NCI-H748 (cell line): Measurements from ENCODE around the gene MAP3K15.

Experiments used
- DNase-seq: peaks from one replicate; lab custom pipeline; 2025; ENCODE audit not compliant: unreplicated experiment; lab: John Stamatoyannopoulos, UW

The MAP3K15 gene, protein sequence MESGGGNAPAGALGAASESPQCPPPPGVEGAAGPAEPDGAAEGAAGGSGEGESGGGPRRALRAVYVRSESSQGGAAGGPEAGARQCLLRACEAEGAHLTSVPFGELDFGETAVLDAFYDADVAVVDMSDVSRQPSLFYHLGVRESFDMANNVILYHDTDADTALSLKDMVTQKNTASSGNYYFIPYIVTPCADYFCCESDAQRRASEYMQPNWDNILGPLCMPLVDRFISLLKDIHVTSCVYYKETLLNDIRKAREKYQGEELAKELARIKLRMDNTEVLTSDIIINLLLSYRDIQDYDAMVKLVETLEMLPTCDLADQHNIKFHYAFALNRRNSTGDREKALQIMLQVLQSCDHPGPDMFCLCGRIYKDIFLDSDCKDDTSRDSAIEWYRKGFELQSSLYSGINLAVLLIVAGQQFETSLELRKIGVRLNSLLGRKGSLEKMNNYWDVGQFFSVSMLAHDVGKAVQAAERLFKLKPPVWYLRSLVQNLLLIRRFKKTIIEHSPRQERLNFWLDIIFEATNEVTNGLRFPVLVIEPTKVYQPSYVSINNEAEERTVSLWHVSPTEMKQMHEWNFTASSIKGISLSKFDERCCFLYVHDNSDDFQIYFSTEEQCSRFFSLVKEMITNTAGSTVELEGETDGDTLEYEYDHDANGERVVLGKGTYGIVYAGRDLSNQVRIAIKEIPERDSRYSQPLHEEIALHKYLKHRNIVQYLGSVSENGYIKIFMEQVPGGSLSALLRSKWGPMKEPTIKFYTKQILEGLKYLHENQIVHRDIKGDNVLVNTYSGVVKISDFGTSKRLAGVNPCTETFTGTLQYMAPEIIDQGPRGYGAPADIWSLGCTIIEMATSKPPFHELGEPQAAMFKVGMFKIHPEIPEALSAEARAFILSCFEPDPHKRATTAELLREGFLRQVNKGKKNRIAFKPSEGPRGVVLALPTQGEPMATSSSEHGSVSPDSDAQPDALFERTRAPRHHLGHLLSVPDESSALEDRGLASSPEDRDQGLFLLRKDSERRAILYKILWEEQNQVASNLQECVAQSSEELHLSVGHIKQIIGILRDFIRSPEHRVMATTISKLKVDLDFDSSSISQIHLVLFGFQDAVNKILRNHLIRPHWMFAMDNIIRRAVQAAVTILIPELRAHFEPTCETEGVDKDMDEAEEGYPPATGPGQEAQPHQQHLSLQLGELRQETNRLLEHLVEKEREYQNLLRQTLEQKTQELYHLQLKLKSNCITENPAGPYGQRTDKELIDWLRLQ (N-terminal part only)

DNA sequence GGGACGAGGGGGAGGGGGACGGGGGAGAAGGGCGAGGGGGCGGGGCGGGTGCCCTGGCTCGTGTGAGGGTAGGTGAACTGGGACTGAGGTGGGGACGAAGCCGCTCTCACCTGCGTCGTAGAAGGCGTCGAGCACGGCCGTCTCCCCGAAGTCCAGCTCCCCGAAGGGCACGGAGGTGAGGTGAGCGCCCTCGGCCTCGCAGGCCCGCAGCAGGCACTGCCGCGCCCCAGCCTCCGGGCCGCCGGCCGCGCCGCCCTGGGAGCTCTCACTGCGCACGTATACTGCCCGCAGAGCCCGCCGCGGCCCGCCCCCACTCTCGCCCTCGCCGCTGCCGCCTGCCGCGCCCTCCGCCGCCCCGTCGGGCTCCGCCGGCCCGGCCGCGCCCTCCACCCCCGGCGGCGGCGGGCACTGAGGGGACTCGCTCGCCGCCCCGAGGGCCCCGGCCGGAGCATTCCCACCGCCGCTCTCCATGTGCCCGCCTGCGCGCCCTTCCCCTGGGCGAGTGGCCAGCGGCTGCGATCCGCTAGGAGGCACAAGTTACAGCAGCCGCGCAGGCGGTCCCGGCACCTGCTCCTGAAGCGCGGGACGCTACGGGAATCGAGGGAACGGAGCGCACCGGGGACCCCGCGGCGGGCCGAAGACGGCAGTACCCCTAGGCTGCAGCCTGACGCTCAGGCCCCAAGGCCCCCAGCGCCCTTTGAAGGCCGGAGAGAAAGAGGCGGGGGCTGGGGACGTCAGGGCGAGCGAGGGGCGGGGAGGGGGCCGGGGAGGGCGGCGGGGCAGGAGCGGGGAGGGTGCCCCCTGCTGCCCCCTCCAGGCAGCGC, at the start of gene MAP3K15:
Gene MAP3K15 (minus strand): TSS at position 718 of the 824 bp plus-strand sequence. CDS start 247 bp downstream, at position 471.
- DNase-seq, result peak; percentile 55

DNA sequence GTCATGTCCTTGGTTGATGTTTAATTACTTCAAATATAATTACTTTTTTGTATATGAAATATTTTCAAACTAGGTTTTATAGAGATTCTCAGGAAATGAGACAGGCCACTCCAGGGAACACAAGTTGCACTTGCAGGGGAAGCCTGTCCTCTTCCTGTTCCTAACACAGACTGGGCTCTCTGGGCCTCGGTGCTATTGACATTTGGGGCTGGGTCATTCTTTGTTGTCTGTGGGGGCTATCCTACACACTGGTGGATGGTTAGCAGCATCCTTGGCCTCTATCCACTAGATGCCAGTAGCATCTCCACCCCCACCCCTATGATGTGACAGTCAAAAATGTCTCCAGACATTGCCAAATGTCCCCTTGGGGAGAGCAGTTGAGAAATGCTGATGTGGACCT, 49.3 kb upstream of the MAP3K15 start:
- no peak for DNase-seq

DNA sequence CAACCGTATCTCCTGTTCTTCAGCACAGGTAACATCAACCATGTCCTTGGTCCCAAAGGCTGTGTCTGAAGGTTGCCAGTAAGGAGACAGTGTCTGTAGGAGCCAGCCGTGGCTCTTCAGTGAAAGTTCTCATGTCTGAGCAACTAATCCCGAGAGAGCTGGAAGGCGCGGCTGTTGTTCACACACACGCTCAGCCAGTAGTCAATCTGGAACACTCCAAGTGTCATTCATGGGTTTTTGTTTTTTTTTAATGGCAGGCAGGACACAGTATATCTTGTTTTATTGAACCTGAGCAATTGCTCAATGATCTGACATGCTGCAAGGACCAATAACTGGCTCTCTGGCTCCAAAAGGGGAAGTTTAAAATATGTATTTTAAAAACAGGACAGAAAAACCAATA, 48.4 kb upstream of the MAP3K15 start:
- no peak for DNase-seq

DNA sequence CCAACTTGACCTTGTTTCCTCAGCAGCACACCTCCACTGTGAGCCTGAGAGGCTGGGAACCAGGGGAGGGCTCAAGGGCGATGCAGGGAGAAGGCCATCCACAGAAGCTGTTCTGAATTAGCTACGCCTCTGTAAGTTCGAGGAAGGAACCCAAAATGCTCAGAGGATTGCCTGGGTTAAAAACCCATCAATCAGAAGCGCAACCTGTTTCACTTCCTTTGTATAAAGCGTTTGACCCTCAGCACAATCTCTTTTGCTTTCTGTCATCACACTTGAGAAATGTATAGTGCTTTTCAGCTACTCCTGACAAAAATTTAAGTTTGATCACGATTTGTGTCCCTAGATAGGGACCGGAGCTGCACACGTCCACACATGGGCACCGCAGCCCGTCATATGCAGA, 48.0 kb upstream of the MAP3K15 start:
- no peak for DNase-seq

DNA sequence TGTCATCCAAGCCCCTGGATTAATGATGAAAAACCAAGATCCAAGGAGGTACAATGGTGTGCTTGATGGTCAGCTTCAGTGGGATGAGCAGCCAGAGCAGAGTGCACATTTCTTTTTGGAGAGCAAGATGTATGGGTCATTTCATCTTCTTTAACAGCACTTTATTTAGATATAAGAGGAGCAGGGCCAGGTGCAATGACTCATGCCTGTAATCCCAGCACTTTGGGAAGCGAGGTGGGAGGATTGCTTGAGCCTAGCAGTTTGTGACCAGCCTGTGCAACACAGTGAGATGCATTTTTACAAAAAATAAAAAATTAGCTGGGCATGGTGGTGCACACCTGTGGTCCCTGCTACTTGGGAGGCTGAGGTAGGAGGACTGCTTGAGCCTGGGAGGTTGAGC, 45.3 kb upstream of the MAP3K15 start:
- no peak for DNase-seq

DNA sequence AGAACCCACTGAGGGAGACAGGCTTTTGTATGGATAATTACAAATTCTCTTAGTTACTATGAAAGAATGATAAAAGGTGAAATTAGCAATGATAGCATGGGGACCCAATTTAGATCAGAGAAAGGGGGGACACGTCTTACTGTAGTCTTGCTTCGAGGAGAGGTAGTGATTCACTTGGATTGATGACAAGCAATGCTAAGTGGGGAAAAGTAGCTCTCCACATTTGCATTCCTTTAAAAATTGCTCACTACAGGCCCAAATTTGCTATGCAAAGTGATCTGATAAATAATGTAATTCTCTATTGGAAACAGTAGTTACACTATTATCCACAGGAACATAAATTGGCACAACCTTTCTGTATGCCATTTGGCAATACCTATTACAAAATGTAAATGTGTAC, 42.5 kb upstream of the MAP3K15 start:
- DNase-seq, result no peak

DNA sequence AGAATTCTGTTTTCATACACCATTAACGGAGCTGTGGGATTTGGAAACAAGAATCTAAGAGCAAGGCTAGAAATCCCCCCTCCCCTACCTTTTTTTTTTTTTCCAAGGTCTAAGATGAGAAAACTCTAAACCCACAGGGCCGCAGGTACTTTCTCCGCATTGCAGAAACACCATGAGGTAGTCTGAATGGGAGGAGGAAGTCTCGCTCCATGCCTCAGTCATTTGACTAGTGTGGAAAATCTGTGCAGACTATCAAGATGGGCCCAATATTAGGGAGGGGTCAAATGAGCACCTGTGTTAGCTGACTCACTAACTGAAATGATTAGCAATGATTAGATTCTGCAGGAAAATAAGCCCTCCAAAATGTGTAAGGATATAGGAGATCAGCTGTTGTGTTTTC, 40.9 kb upstream of the MAP3K15 start:
- no peak for DNase-seq

DNA sequence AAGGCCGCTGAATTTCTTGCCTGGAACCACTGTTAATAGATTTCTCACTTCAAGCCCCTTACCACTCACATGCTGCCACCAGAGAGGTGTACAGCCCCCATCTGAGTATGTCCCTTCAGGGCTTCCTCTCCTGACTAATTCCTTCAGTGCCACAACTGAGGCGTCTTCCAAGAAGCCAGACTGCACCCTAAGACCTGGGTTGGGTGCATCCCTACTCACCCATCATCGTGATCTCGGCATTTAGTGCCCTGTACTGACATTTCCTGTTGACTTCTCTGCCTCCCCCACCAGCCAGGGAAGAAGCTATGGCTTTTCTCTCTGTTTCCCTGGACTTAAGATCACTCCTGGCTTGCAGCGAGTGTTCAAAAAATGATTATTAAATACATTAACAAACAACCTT, 40.4 kb upstream of the MAP3K15 start:
- DNase-seq, result no peak

DNA sequence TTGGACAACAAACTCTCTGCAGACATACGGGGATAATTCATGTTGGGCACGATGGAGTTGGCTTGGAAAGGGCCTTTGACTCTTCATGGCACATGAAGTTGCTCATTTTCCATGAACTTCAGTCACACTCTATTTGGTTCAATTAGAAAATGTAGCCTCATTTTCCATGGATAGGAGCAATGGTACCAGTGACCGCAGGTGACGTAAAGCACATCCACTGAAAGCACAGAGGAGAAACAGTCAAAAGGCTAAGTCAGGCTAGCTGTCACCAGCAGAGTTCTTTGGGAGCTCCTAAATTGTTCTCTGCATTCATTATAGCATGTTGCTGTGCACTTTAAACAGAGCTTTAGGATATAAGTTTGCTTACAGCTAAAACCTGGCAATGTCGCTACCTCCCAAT, 39.9 kb upstream of the MAP3K15 start:
- no peak for DNase-seq

DNA sequence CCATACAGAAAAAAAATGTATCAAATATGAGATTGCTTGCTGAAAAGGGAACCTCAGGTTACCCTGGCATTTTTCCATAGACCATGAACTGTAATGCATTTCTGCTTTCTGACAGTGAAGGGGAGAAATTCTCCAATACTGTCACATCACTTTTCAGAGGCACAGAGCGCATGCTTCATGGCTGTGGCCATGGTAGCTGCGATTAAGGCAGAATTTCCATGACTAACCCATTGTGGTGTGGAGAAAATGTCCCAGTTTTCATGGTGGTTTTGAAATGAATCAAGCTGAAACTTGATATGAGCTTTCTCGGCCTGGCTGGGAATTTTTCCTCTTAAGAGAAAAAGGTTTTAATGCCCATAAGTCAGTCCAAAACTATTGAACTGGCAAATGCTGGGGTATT, 39.5 kb upstream of the MAP3K15 start:
- DNase-seq, result no peak

DNA sequence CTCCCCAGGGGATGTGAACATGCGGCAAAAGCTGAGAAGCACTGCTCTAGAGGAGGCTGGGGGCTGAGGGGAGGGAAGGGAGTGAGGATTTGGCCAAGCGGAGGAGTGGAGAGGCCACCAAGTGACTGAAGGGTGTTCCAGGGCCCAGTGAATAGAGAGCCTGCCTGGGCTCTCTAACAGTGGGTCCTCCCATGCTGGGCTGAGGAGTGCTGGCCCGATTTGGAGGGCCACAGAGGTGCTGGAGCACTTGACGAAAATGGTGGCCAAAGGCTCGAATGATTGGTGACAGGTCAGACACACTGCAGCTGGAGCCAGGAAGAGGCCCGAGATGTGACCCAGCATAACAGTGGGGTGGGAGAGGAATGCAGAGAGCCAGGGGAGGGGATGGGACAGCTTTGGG, 37.5 kb upstream of the MAP3K15 start:
- no peak for DNase-seq

DNA sequence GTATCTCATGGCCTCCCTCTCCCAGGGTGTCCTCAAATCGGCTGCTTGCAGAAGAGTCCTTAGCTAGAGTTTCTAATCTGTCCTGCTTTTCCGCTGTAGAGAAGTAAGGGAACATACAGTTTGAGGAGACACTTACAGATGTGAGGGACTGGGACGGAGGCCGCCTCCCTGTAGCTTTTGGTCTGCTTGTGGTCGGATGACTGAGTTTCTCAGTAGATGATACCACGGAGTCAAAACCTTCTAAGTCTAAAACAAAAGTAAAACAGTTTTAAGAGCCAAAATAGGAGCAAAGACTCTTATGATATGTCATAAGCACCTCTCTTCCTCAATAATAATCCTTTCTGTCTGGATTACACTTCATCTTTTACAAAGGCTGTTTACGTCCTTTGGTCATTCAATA, 34.5 kb upstream of the MAP3K15 start:
- no peak for DNase-seq

DNA sequence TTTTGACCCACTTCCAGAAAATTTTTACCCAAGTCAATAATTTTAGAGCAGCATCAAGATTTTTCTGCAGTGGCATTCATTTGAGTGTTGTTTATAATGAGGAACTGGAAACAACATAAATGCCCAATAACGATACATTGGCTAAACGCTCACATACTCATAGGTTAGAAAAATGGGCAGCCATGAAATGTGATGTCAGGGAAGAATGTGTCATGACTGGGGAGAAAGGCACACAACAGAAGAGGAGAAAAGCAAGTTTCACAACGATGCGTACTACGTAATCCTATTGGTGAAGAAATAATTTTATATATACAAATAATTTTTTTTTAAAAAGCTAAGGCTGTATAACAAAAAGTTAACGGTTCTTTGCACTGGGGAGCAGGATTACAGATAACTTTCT, 33.6 kb upstream of the MAP3K15 start:
- DNase-seq, result no peak

DNA sequence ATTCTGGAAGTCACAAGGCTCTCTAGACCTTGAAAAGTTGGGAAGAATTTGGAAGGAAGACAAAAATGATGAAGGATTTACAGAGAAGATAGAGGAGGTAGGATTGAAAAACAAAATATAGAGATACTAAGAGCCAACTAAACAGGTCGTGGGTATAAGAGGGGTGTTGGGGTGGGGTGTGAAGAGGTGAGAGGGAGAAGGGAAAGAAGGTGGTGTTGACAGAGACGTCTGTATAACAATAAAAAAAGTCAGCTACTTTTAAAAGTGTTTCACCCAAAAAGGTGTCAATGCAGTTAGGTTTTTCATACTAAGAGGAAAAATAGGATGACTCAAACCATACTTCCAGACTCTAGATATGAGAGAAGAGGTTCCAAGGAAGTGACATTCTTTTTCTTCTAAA, 33.0 kb upstream of the MAP3K15 start:
- no peak for DNase-seq

DNA sequence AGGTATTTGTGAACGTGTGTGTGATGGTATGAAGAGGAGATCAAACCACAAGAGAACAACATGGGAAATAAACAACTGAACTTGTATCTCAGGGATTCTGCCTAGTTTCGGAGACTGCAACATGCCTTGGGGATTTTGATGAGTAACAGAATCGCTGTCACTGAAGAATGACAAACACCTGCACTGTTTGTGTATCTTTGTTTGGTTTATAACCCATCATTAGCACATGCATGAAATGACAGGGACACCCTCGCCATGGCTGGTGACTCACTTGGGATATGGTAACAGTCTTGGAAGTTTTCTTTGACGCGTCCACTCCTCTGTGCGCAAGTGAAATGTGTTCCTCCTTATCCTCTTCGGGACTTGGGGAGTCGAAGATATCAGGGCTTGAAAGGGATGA, 30.3 kb upstream of the MAP3K15 start:
- no peak for DNase-seq

DNA sequence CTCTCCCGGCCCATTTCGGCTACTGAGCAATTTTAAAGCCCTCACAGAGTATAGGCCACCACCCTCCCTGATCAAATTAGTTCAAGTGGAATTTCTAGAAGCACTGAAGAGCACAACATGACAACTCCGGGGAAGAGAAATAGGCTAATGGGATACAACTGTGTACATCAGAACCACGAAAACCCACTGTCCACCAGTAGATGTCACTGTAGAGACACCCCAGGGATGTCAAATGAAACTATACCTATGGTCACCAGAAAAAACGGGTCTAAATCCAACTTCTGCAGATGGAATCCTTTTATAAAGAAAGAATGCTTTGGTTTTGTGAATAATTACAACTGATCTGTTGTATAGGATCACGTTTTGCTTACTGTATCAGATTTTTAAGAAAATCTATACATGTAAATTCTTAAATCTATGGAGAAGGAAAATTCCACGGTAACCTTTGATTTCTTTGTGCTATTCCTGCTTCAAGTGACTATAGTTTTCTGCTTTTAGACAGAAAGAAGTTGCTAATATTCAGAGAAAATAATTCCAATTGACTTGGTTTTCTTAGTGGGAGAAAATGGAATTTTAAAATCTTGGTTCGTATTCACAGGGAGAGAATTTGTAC, 29.5 kb upstream of the MAP3K15 start:
- peak; percentile 53 for DNase-seq

DNA sequence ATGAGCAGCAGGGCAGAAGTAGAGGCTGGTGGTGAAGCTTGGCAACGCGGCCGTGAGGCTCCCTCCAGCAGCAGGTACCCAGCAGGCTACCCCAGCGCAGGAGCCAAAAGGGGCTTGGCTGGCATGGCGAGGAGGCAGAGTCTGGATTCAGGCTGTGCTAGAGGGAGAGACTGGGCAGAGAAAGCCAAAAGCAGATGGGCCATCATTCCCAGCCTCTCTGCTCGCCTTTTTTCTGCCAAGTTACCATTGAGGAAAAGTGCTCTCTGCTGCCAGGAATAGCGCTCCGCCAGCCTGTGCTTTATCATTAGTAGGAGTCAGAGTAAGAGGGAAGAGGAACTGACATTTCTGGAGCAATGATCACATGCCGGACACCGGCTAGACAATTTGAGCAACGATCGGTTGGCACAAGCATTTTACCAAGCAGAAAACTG, 28.7 kb upstream of the MAP3K15 start:
- DNase-seq, result no peak

DNA sequence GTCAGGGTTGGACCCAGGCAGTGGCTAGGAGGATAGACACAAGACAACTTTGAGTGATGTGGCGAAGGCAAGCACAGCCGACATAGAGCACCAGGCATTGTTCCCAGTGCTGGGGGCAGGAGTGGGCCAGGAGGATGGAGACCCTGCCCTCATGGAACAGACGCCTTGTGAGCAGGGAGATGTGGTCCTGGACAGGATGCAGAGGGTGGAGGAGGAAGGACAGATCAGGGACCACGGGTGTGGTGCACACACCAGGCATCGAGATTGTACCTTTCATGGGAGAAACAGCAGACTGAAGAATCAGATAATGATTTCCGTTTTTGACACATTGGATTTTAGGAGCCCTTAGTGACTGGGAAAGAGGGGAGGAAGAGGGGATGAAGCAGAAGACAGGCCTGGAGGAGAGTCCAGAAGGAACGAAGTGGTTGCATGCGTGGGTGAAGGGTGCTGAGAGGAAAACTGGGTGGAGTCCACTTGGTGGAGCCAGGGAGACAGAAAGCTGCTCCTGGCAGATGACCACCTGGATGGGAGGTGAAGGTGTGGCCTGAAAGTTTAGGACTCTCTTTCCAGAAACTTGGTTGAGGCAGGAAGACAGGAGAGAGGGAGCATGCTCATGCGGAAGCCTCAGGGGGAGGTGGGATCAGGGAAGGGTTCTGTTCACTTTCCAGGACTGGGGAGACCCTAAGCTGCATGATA, 27.9 kb upstream of the MAP3K15 start:
- no peak for DNase-seq

DNA sequence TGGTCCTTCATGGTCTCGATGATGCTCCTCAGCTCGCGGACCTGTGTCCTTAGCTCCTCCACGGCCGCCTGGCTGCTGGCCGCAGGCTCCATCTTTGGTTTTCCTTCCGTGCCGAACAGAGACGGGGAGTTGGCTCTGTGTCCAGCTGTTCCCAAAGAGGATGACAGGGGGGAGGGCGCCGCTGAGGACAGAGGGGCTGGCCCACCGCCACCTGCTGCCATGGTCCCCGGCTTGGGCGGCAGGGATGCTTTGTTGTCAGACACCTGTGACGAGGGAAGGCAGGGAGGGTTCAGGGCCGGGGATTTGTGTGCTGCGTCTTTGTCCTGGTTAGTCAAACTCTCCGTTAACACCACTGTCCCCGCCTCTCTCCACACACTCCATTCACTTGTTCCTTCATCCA, 26.6 kb upstream of the MAP3K15 start:
- no peak for DNase-seq

DNA sequence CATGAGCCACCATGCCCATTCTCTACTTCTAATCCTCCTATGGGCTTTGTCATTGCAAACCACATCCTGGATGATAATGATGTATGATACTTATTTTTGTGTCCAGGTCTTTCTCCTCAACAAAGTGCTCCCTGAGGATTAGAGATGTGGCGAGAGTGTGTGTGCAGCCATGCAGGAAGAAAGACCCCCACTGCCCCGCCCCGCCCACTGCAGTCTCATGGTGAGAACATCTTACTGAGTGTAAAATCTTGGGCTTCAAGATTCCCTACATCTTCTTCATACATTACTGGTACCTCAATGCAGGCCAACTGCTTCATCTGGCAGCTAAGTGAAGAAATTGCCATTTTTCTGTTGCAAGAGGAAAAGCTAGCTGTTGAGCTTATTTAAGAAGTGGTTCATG, 25.9 kb upstream of the MAP3K15 start:
- no peak for DNase-seq
